Calu3 (cell line): ENCODE measurements around the gene RAD51B. TPM values are rescaled to one million over a fixed set of nuclear protein-coding genes. Genes with fewer than 3 reads are reported as not detected.

Source experiments
- BruUV-seq: library from RNA; stranded (reverse); fragments of 400-500 nt; replicated peaks from 2 replicates; lab custom pipeline; 2021; lab: Mats Ljungman, UMichigan
- CTCF ChIA-PET: fragments of 300-600 bp; sonication (Branson Sonifier 250); formaldehyde crosslinking; loops from one replicate; lab custom pipeline; 2022; ENCODE audit warnings: antibody characterized with exemption; lab: Charles Lee
- DNase-seq: peaks from one replicate; pipeline ENCODE4 v3.0.0; 2022
- H3K27ac Mint-ChIP-seq: one replicate; pipeline ENCODE4 v1.8.0; 2022; ENCODE audit warnings: mixed read lengths; ENCODE audit not compliant: unreplicated experiment
- H3K27me3 Mint-ChIP-seq: one replicate; pipeline ENCODE4 v1.8.0; 2022; ENCODE audit warnings: mixed read lengths; ENCODE audit not compliant: unreplicated experiment
- H3K36me3 Mint-ChIP-seq: one replicate; pipeline ENCODE4 v1.8.0; 2022; ENCODE audit warnings: mild to moderate bottlenecking, moderate library complexity, mixed read lengths; ENCODE audit not compliant: insufficient read depth, unreplicated experiment
- H3K4me1 Mint-ChIP-seq: one replicate; pipeline ENCODE4 v1.8.0; 2022; ENCODE audit warnings: mild to moderate bottlenecking, low read depth, mixed read lengths; ENCODE audit not compliant: unreplicated experiment
- H3K4me3 Mint-ChIP-seq: one replicate; pipeline ENCODE4 v1.8.0; 2022; ENCODE audit warnings: mild to moderate bottlenecking, low read depth, moderate library complexity, mixed read lengths; ENCODE audit not compliant: unreplicated experiment
- H3K9me3 Mint-ChIP-seq: one replicate; pipeline ENCODE4 v1.8.0; 2022; ENCODE audit warnings: low read depth, mixed read lengths; ENCODE audit not compliant: unreplicated experiment
- intact Hi-C: fragments of 100-400 bp; cut with micrococcal nuclease; formaldehyde crosslinking; loops from one replicate; pipeline ENCODE4 v1.10.0; 2022; ENCODE audit not compliant: unreplicated experiment
- total RNA-seq: library from RNA; stranded (reverse); gene quantifications from 2 replicates; pipeline ENCODE4 v1.2.3, GENCODE V29; 2022
- TF ChIP-seq, protein P1 (sequence below): fragments of 200-600 bp; IDR thresholded peaks from one replicate; pipeline ENCODE4 v1.8.0; 2022; ENCODE audit warnings: antibody characterized with exemption; ENCODE audit not compliant: unreplicated experiment

RAD51B gene
- total RNA-seq, 1 experiment from 2014 or later: 24.7 TPM

DNA sequence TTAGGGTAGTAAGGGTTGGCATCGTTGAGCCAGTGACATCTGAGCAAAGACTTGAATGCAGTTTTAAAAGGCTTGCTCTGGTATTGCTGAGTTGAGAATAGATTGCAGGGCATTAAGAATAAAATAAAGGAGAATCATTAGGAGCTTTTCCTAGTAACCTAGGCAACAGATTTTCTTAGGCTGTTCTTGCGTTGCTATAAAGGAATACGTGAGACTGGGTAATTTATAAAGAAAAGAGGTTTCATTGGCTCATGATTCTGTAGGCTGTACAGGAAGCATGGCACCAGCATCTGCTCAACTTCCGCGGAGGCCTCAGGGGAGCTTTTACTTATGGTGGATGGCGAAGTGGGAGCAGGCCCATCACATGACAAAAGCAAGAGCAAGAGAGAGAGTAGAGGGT, 97.4 kb downstream of the RAD51B start:
- Mint-ChIP-seq H3K27ac (no peak overlapping the region), H3K27me3 (no peaks in the 10 kb centered on the region), H3K9me3 (no peaks in the 10 kb centered on the region), H3K4me1 (no peaks in the 10 kb centered on the region), H3K4me3 (no peak overlapping the region), H3K36me3 (no peaks in the 10 kb centered on the region)
- DNase-seq: no peak
- BruUV-seq: no TSS peak
- intact Hi-C loops: no loop called here
- CTCF ChIA-PET: no interaction called here
- TF ChIP-seq, protein P1, sequence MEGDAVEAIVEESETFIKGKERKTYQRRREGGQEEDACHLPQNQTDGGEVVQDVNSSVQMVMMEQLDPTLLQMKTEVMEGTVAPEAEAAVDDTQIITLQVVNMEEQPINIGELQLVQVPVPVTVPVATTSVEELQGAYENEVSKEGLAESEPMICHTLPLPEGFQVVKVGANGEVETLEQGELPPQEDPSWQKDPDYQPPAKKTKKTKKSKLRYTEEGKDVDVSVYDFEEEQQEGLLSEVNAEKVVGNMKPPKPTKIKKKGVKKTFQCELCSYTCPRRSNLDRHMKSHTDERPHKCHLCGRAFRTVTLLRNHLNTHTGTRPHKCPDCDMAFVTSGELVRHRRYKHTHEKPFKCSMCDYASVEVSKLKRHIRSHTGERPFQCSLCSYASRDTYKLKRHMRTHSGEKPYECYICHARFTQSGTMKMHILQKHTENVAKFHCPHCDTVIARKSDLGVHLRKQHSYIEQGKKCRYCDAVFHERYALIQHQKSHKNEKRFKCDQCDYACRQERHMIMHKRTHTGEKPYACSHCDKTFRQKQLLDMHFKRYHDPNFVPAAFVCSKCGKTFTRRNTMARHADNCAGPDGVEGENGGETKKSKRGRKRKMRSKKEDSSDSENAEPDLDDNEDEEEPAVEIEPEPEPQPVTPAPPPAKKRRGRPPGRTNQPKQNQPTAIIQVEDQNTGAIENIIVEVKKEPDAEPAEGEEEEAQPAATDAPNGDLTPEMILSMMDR: no peak

GRCh38 chr14:67918838-67919237, 99.3 kb downstream of the RAD51B start:
- no peak for DNase-seq
- Mint-ChIP-seq H3K4me3 (no peak overlapping the region), H3K9me3 (no peaks in the 10 kb centered on the region), H3K4me1 (no peaks in the 10 kb centered on the region), H3K27ac (no peak overlapping the region), H3K27me3 (no peaks in the 10 kb centered on the region), H3K36me3 (no peaks in the 10 kb centered on the region)
- CTCF ChIA-PET: interaction anchor here (0.9 kb wide), 1 partner anchor 15 kb away, joined by 4 read pairs; no protein-coding TSS in a partner anchor
- TF ChIP-seq, protein P1: no peak
- no TSS peak for BruUV-seq
- intact Hi-C loops: no loop called here

DNA sequence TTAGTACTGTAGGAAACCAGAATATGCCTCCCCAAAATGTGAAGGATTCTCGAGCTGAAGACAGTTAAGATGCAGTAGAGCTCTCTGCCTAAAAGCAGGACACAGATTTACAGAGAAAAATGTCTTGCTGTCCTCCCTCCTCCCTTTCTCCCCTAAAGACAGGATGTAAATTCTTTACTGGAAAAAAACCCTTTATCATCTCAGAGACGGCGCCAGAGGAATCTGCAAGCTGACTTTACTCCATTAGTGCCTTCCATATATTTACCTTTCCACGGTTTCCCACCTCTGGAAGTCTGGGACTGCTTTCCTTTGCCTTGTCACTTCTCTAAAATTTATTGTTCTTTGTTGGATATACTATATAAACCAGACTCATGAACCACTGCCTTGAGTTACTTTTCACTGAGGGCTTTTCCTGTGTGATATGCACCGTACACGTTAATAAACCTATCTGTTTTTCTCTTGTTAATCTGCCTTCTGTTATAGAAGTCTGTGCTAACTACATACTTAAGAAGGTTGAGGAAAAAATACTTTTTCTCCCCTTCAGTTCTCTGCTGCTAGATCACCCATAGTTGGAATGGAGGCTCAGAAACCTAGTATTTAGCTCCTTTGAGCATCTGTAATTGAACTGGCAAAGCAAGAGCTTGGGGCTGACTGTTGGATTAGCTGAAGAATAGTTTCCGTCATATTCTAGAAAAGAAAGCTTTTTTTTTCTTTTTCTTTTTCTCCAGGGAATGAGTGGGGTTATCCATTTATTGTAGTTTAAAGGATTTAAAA, 99.9 kb downstream of the RAD51B start:
- H3K4me1 Mint-ChIP-seq: no peaks in the 10 kb centered on the region
- TF ChIP-seq, protein P1: no peak
- H3K36me3 Mint-ChIP-seq: no peaks in the 10 kb centered on the region
- no TSS peak for BruUV-seq
- intact Hi-C loops: no loop called here
- no peaks in the 10 kb centered on the region for H3K9me3 Mint-ChIP-seq
- no peaks in the 10 kb centered on the region for H3K27me3 Mint-ChIP-seq
- no peak for DNase-seq
- H3K27ac Mint-ChIP-seq: no peak overlapping the region
- no peak overlapping the region for H3K4me3 Mint-ChIP-seq
- CTCF ChIA-PET: interaction anchor here (0.9 kb wide), 1 partner anchor 15 kb away, joined by 4 read pairs; no protein-coding TSS in a partner anchor

GRCh38 chr14:67926821-67927220, 107.2 kb downstream of the RAD51B start:
- H3K27ac Mint-ChIP-seq: no peak overlapping the region
- peaks cover 6% of the 10 kb centered on the region for H3K9me3 Mint-ChIP-seq
- no TSS peak for BruUV-seq
- no peaks in the 10 kb centered on the region for H3K36me3 Mint-ChIP-seq
- H3K27me3 Mint-ChIP-seq: no peaks in the 10 kb centered on the region
- no peak for DNase-seq
- no peaks in the 10 kb centered on the region for H3K4me1 Mint-ChIP-seq
- TF ChIP-seq, protein P1: no peak
- CTCF ChIA-PET: no interaction called here
- no peak overlapping the region for H3K4me3 Mint-ChIP-seq
- intact Hi-C loops: no loop called here
